ENCODE results near the gene ADM5. TPM values are rescaled to one million over a fixed set of nuclear protein-coding genes. Genes with fewer than 3 reads are reported as not detected.
A peak's percentile ranks its signal among the peaks of the same experiment; 100 is the strongest.

The ADM5 gene
- total RNA-seq = 1 to 10 TPM in 2 of 4 donors, under 1 TPM in 2; 0.58 to 1.5 (median 1.0) TPM
- under 1 TPM; 0.38 to 0.48 (median 0.41) TPM for polyA plus RNA-seq
- long read RNA-seq, donor 1 = 0 reads
- long read RNA-seq, donor 2 = 0 reads

GRCh38 chr19:49689133-49690078, at the start of gene ADM5:
Gene ADM5, plus strand, starts transcription at chr19:49689594. Its CDS starts 244 bp downstream, at chr19:49689838.
- DNase-seq = peak in 1 of 2 donors; percentile 77
- H3K36me3 ChIP-seq (ENCODE audit: insufficient read depth in 1 of 2, low read depth in 1 of 2) = peaks cover 0 to 36% of the 10 kb centered on the region in 2 donors
- peak within 1 kb of the TSS; percentile 63 for H3K4me3 ChIP-seq
- H3K27me3 ChIP-seq (ENCODE audit: insufficient read depth in 3 of 3, low read length in 2 of 3) = peaks cover 0 to 13% (median 0%) of the 10 kb centered on the region in 3 donors
- WGBS, 3 donors = 25 to 27% (median 26%) methylated on average over 53 to 54 of the region's 54 CpGs
- ATAC-seq = peak; percentile 50 to 73 (median 59)
- intact Hi-C loops (cut with DNase I) = loop anchor here in 1 of 2 donors (10.0 kb wide), 1 partner anchor 115 kb away; no protein-coding TSS in a partner anchor
- TF ChIP-seq CTCF (IDR thresholded peaks at IDR 0.05) = peak; percentile 47
- H3K9me3 ChIP-seq = no peaks in the 10 kb centered on the region
- peak within 1 kb of the TSS; percentile 23 for H3K27ac ChIP-seq
- peaks cover 13% of the 10 kb centered on the region for H3K4me1 ChIP-seq

GRCh38 chr19:49640113-49640898, 49.1 kb upstream of the ADM5 start, which contains the start of gene RRAS:
Gene RRAS, minus strand, starts transcription at chr19:49640143. Its CDS starts 45 bp downstream, at chr19:49640098.
- no peak for TF ChIP-seq CTCF (IDR thresholded peaks at IDR 0.05)
- ATAC-seq = peak; percentile 74 to 81 (median 76)
- Histone ChIP-seq H3K36me3 (ENCODE audit: insufficient read depth in 1 of 2, low read depth in 1 of 2) (peaks cover 0 to 11% of the 10 kb centered on the region in 2 donors), H3K27me3 (ENCODE audit: insufficient read depth in 3 of 3, low read length in 2 of 3) (no peaks in the 10 kb centered on the region), H3K27ac (peak within 1 kb of the TSS; percentile 98), H3K9me3 (no peaks in the 10 kb centered on the region), H3K4me3 (peak within 1 kb of the TSS; percentile 80), H3K4me1 (peaks cover 35% of the 10 kb centered on the region)
- intact Hi-C loops (cut with DNase I) = loop anchor here (2.0 to 5.0 kb wide), 2 partner anchors 36 to 188 kb away; partner anchors contain the start of genes ALDH16A1 (in 1 of the 2), PIH1D1 (in 1 of the 2) and PRMT1 (in 1 of the 2)
- 0 to 1% (median 0%) methylated on average over 50 to 51 of the region's 51 CpGs for WGBS, 3 donors
- peak; percentile 99 to 100 for DNase-seq

GRCh38 chr19:49641688-49642491, 47.5 kb upstream of the ADM5 start, which contains the start of gene SCAF1:
Gene SCAF1, plus strand, starts transcription at chr19:49642209. Its CDS starts 2,818 bp downstream, at chr19:49645027.
- H3K4me3 ChIP-seq = peak within 1 kb of the TSS; percentile 80
- H3K9me3 ChIP-seq = no peaks in the 10 kb centered on the region
- intact Hi-C loops (cut with DNase I) = loop anchor here (2.0 to 5.0 kb wide), 2 partner anchors 35 to 190 kb away; partner anchors contain the start of genes ALDH16A1 (in 1 of the 2), PIH1D1 (in 1 of the 2) and PRMT1 (in 1 of the 2)
- H3K27me3 ChIP-seq (ENCODE audit: insufficient read depth in 3 of 3, low read length in 2 of 3) = no peaks in the 10 kb centered on the region
- whole genome bisulfite sequencing, 3 donors = 0% methylated on average over 62 to 87 of the region's 87 CpGs
- DNase-seq (peak; percentile 100), ATAC-seq (peak; percentile 79 to 83 (median 82))
- peak within 1 kb of the TSS; percentile 98 for H3K27ac ChIP-seq
- peaks cover 3 to 19% of the 10 kb centered on the region in 2 donors for H3K36me3 ChIP-seq (ENCODE audit: insufficient read depth in 1 of 2, low read depth in 1 of 2)
- TF ChIP-seq CTCF (IDR thresholded peaks at IDR 0.05) = no peak
- peaks cover 35% of the 10 kb centered on the region for H3K4me1 ChIP-seq

Measured in psoas muscle (tissue), 8 donors.